Uterus (tissue), 4 donors: ENCODE data around the gene OR51Q1. TPM values are rescaled to one million over a fixed set of nuclear protein-coding genes. Genes with fewer than 3 reads are reported as not detected.

Source experiments
- DNase-seq, 2 donors: peaks; one replicate each; pipeline ENCODE4 v3.0.0-alpha.2; 2019 to 2020
- H3K27ac ChIP-seq, 2 donors: fragments of 200-600 bp; sonication (generic); 1 replicate in 1 of 2; 2 replicates in 1 of 2; pipeline ENCODE4 v1.5.1; 2016 to 2018
- H3K27me3 ChIP-seq, 2 donors: fragments of 200-600 bp; sonication (generic); one replicate each; pipeline ENCODE4 v1.5.1; 2018 to 2019; ENCODE audit warnings: control low read depth in 1 of 2
- H3K36me3 ChIP-seq, 2 donors: fragments of 200-600 bp; sonication (generic); one replicate each; pipeline ENCODE4 v1.5.1; 2019; ENCODE audit warnings: control low read depth in 1 of 2
- H3K4me1 ChIP-seq, 2 donors: fragments of 200-600 bp; sonication (generic); one replicate each; pipeline ENCODE4 v1.5.1; 2018 to 2019; ENCODE audit warnings: control low read depth in 1 of 2
- H3K4me3 ChIP-seq, 2 donors: fragments of 200-600 bp; sonication (generic); 1 replicate in 1 of 2; 2 replicates in 1 of 2; pipeline ENCODE4 v1.5.1; 2018 to 2019; ENCODE audit warnings: mild to moderate bottlenecking in 1 of 2
- H3K9me3 ChIP-seq, 2 donors: fragments of 200-600 bp; sonication (generic); one replicate each; pipeline ENCODE4 v1.5.1; 2019; ENCODE audit warnings: control low read depth in 1 of 2
- CTCF ChIP-seq, 4 experiments: fragments of 200-600 bp in 2 of 4; fragments of 450-650 bp in 2 of 4; sonication (generic) in 2 of 4; IDR thresholded peaks; one replicate each; pipeline ENCODE4 v1.5.1; 2016 to 2019; ENCODE audit warnings: antibody characterized with exemption in 4 of 4, mild to moderate bottlenecking in 2 of 4, moderate library complexity in 1 of 4
- POLR2A ChIP-seq, 2 donors: fragments of 450-650 bp; IDR thresholded peaks; one replicate each; pipeline ENCODE4 v1.6.1; 2016; ENCODE audit warnings: antibody characterized with exemption in 2 of 2, mild to moderate bottlenecking in 1 of 2, moderate library complexity in 1 of 2
- intact Hi-C: fragments of 100-400 bp; cut with DNase I; formaldehyde crosslinking; loops from one replicate; pipeline ENCODE4 v1.15.1; 2023; ENCODE audit warnings: low total_unique reads
- total RNA-seq, 4 donors: library from RNA; depleted of rRNA in 3 of 4; stranded (reverse); fragments of >200 nt in 3 of 4; gene quantifications; one replicate each; pipeline versions ENCODE4 v1.1.0 to v1.2.4, GENCODE V29; 2014 to 2023
- donor health status: DM: yes; HTN: yes; CAD: no.

OR51Q1 gene
- total RNA-seq, 4 donors from 2014 or later = not detected

DNA sequence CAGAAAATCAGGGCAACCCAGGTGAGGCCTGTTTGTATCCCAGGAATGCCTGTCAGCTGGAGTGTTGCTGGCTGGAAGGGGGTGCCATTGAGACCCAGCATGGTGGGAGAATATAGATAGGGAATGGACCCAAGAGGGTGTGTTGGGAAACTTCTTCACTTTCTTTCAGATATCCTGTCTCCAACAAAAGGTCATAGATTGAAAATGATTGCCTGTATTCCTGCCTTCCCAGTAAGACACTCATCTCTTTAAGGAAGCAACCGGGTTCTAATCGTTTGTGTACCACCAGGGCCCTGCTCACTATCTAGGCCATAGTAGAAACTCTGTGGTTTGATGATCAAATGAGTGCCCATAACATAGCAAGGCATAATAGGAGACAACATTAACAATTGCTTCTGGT is 19.5 kb downstream of the OR51Q1 start, which contains the start of gene OR51I1:
Gene OR51I1 (minus strand): TSS at position 101 of the 400 bp plus-strand sequence. CDS start 0 bp downstream, at position 101.
- Histone ChIP-seq H3K27ac (no peak within 1 kb of the TSS), H3K9me3 (no peaks in the 10 kb centered on the region), H3K4me1 (no peaks in the 10 kb centered on the region), H3K4me3 (no peak within 1 kb of the TSS), H3K36me3 (no peaks in the 10 kb centered on the region), H3K27me3 (no peaks in the 10 kb centered on the region)
- no peak for DNase-seq
- intact Hi-C loops = no loop called here
- no peak for TF ChIP-seq CTCF (IDR thresholded peaks at IDR 0.05)
- TF ChIP-seq POLR2A (IDR thresholded peaks at IDR 0.05) = no peak

DNA sequence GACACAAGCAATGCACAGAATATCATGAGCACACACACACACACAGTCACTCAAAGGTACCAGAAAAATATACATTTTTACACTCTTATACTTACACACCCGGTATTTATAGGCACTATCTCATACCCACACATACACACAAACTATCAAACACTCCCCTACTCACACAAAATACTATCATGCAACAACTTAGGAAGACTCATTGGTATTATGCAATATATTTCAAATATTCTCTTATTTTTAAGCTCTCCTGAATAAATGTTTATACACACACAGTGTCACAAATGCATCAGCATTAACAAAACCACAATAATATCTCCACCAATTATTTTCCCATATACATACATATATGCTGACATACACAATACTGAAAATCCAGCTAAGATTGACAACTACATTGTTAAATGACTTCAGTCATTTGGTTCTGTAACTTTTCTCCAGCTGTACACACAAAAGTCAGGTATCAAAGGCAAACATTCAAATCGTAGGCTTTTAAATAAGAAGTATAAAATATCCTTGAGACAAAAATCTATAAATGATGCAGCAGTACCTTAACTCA is 22.0 kb downstream of the OR51Q1 start:
- no peak for DNase-seq
- TF ChIP-seq POLR2A (IDR thresholded peaks at IDR 0.05) (no peak), CTCF (IDR thresholded peaks at IDR 0.05) (no peak)
- intact Hi-C loops = no loop called here

GRCh38 chr11:5449023-5449422 is 27.1 kb downstream of the OR51Q1 start, which contains the start of gene OR51I2:
OR51I2 (plus strand) TSS chr11:5449323; CDS start chr11:5453489, 4,166 bp downstream.
- Histone ChIP-seq H3K4me3 (no peak within 1 kb of the TSS), H3K27me3 (no peaks in the 10 kb centered on the region), H3K4me1 (no peaks in the 10 kb centered on the region), H3K9me3 (no peaks in the 10 kb centered on the region), H3K27ac (no peak within 1 kb of the TSS), H3K36me3 (no peaks in the 10 kb centered on the region)
- DNase-seq = no peak
- intact Hi-C loops = no loop called here
- TF ChIP-seq CTCF (IDR thresholded peaks at IDR 0.05) (no peak), POLR2A (IDR thresholded peaks at IDR 0.05) (no peak)

More for the DNA sequence above, 22.0 kb downstream of the OR51Q1 start:
- Histone ChIP-seq H3K4me1 (no peaks in the 10 kb centered on the region), H3K9me3 (no peaks in the 10 kb centered on the region), H3K27me3 (no peaks in the 10 kb centered on the region), H3K36me3 (no peaks in the 10 kb centered on the region), H3K4me3 (no peak overlapping the region), H3K27ac (no peak overlapping the region)

GRCh38 chr11:5449432-5449831 is 27.5 kb downstream of the OR51Q1 start:
- H3K4me3 ChIP-seq = no peak overlapping the region
- H3K27ac ChIP-seq = no peak overlapping the region
- intact Hi-C loops = no loop called here
- H3K9me3 ChIP-seq = no peaks in the 10 kb centered on the region
- no peaks in the 10 kb centered on the region for H3K36me3 ChIP-seq
- no peaks in the 10 kb centered on the region for H3K4me1 ChIP-seq
- no peak for TF ChIP-seq CTCF (IDR thresholded peaks at IDR 0.05)
- DNase-seq = no peak
- no peaks in the 10 kb centered on the region for H3K27me3 ChIP-seq

GRCh38 chr11:5460983-5461621 is 39.2 kb downstream of the OR51Q1 start:
- H3K9me3 ChIP-seq = no peaks in the 10 kb centered on the region
- no peaks in the 10 kb centered on the region for H3K4me1 ChIP-seq
- H3K36me3 ChIP-seq = no peaks in the 10 kb centered on the region
- H3K27ac ChIP-seq = no peak overlapping the region
- no peak for TF ChIP-seq CTCF (IDR thresholded peaks at IDR 0.05)
- TF ChIP-seq POLR2A (IDR thresholded peaks at IDR 0.05) = no peak
- intact Hi-C loops = no loop called here
- H3K27me3 ChIP-seq = no peaks in the 10 kb centered on the region
- H3K4me3 ChIP-seq = no peak overlapping the region
- DNase-seq = no peak
